Central memory CD4-positive, alpha-beta T cell (primary cell): ENCODE data around the gene ZNF629.

Source experiments
- DNase-seq: peaks from one replicate; pipeline ENCODE4 v3.0.0; 2022

Gene ZNF629

DNA sequence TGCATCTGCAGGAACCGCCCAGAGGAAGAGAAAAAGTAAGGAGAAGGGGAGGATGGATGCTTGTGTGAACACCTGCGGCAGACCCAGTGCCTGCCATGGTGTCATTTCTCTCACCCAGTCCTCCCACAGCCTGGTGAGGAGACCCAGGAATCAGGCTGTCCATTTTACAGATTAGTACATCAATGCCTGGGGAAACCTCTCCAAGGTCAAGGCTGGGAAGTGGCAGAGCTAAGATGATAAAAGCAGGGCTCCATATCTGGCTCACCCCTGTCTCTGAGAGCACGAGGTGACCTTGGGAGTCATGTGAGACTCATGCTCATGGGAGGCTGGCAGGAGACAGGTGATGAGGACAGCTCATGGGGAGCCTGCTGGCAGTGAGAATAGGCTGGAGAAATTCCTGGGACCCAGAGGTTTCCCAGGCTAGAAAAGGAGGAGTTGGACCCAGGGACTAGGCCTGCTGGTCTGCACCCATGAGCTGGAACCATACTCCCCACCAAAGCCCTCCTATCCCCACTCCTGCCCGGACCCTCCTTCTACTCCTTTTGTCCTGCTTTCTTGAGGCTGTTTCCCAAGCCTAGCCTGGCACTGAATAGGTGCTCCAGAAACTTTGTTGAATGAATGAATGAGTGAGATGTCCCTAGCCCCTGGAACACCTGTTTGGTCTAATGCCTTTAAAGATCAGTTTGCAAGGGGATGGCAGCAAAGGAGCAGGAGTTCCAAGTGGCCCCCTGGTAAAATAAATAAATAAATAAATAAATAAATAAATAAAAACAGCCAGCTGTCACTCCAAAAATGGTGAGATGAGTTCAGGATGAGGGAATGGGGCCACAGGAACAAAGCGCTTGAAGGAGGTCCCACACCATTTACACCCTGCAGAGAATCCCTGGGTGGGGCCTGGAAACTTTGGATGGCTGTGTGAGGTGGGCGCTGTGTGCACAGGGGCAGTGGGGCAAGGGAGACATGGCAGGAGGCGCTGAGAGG, 1.6 kb downstream of the ZNF629 start:
- DNase-seq: no peak

DNA sequence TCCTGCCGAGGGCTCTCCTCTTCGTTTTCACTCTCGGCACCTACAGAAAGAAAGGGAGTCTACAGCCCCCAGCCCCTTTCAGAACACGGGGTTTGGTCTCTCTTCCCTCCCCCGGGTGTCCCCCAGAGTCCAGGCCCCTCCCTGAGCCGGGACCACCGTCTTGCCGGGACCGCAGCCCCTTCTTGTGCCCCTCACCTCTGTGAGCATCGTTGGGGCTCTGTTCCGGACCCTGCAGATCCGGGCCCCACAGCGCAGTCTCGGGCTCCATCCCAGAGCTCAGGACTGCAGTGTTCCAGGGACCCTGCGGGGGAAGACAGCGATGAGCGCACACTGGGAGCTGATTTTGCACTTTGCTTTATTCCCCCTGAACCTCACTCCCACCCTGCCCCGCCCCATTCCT, 2.8 kb downstream of the ZNF629 start:
- no peak for DNase-seq

DNA sequence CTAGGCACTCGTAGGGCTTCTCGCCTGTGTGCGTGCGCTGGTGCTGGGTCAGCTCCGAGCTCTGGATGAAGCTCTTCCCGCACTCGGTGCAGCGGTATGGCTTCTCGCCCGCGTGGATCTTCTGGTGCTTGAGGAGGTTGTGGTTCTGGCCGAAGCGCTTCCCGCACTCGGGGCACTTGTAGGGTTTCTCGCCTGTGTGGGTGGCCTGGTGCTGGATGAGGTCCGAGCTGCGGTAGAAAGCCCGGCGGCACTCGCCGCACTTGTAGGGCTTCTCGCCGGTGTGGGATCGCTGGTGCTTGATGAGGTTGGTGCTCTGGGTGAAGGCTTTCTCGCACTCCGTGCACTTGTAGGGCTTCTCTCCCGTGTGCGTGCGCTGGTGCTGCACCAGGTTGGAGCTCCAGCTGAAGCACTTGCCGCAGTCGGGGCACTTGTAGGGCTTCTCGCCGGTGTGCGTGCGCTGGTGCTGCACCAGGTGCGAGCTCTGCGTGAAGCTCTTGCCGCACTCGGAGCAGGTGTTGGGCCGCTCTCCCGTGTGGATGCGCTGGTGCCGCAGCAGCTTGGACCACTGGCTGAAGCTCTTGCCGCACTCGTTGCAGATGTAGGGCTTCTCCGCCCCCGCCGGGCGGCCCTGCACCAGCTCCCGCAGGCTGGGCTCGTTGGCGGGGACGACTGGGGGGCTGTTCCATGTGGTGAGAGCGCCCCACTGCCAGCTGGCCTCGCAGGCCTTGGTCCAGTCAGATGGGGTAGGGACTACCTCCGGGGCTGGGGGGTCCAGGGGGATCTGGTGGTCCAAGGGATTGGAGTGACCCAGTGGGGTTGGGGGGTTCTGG, 3.5 kb downstream of the ZNF629 start:
- no peak for DNase-seq

DNA sequence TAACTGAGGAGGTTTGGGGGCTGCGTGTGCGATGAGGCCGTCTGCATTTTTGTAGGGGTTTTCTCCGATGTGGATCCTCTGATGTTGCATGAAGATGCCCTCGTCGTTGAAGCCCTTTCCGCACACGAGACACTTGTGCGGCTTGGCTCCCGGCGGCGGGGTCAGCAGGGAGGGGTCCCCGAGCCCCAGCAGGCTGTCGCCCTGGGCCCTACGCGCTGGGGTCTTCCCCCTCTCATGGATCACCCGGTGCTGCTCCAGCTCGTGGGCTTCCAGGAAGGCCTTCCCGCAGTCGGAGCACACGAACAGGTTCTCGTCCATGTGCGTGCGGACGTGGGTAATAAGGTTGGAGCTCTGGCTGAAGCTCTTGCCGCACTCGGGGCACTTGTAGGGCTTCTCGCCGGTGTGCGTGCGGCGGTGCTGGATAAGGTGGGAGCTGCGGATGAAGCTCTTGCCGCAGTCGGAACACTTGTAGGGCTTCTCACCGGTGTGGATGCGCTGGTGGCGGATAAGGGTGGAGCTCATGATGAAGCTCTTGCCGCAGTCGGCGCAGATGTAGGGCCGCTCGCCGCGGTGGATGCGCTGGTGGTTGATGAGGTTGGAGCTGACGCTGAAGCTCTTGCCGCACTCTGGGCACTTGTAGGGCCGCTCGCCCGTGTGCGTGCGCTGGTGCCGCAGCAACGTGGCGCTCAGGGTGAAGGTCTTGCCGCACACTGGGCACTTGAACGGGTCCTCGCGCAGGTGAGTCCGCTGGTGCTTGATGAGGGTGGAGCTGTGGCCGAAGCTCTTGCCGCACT, 4.3 kb downstream of the ZNF629 start:
- no peak for DNase-seq

DNA sequence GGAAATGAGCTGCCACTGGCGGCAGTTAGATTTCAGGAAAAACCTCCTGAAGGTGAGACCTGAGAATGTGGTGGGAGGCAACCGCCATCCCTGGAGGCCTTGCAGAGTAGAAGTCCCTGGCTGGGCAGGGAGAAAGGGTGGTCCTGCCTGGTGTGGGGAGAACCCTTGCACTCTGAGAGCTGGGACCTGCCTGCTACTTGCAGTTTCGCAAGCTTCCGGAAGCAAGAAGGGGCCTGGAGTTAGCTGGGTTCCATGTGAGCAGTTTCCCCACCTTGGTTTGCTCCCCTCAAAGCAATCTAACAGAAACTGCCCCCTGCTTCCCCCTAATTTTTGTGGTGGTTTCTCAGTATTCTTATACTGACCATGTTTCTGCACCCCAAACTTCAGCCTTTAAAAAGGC, 6.5 kb downstream of the ZNF629 start:
- DNase-seq: no peak

DNA sequence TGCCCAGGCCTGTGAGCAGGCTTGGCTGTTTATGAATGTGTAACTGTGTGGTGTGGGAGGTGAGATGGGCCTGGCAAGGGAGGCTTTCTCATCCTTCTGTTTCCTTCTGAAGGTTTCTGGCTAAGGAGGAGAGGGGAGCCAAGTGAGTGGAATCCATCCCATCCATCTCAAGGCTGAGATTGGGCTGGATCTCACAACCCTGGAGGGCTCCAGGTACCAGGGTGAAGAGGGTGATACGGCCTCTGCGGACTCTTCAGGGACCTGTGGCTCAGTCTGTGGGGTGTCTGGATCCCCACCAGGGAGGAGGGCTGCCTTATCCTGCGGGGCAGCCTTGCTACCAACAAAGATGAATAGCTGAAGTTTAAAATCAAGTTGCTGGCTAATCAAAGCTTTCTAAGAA, 7.0 kb downstream of the ZNF629 start:
- no peak for DNase-seq

DNA sequence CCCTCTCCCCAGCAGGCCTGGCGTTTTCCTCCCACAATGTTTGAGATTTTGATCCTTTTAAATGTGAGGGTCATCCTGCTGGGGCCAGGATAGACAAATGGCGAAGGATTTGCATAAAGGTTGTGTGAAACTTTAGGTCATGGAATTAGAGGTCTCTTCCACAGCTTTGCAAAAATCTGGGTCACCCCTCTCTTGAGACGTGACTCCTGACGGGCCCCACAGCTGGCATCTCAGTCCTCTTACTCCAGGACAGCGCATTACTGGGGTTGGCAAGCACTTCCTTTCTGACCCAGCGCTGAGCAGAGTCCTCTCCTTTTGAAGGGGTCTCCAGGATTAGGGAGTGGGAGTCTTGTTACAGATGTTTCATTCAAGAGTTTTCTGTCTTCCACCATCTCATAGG, 7.4 kb downstream of the ZNF629 start:
- DNase-seq: no peak

DNA sequence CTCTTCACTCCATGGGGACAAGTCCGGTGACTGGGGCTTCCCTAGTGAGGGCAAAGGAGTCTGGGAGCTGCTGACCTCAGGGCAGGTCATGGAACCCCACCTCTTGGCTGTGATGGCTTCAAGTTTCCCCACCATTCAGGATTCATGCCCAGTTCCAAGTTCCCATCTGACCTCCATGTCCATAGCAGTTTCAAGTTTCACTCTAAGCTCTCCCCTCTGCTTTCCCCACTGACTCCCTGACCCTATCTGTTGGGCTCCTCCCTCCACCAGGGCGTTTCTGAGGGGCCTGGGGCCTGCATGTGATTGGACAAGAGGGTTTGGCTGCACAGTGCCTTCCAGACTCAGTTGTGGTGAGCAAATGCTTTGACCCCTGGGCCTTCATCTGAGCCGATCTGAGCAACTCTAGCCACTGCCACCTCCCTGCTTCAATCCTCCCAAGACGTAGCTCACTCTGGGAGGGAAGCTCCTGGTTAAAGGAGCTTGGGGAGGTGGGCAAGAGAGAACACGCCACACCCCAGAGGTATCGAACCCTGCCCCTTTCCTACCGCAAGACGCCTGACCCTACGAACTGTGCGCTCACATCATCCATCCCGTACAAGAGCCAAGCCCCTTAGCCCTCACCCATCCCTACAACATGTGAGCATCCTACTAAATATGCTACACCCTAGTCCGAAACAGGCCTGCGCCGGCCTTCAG, 8.3 kb downstream of the ZNF629 start:
- no peak for DNase-seq

DNA sequence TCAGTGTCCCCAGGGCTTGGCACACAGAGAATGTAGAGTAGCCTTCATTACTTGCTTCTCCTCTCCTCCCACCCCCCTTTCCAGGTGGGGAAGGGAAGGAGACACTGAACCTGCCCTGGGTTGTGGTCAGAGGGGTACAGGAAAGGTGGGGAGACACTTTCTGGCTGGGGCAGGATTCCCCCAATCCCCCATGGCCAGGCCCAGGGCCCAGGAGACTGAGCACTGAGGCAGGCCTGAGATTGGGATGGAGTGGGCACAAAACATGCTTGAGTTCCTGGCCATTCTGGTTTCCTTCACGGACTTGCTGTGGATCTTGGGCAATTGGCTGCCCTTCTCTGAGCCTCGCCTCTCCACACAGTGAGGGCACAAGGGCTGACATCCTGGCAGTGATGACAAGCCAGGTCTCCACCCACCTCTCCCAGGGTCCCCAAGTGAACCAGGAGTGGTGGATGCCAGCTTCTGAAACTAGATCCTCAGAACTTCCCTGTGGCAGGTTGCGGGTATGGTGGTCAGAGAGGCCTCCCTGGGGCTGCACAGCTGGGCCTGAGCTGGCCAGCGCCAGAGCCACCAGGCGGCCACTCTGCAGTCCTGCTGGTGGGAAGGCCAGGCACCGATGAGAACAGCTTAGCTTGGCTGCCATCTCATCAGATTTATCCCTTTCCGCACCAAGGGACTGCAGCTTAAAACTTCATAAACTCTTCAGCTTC, 9.3 kb downstream of the ZNF629 start:
- no peak for DNase-seq

DNA sequence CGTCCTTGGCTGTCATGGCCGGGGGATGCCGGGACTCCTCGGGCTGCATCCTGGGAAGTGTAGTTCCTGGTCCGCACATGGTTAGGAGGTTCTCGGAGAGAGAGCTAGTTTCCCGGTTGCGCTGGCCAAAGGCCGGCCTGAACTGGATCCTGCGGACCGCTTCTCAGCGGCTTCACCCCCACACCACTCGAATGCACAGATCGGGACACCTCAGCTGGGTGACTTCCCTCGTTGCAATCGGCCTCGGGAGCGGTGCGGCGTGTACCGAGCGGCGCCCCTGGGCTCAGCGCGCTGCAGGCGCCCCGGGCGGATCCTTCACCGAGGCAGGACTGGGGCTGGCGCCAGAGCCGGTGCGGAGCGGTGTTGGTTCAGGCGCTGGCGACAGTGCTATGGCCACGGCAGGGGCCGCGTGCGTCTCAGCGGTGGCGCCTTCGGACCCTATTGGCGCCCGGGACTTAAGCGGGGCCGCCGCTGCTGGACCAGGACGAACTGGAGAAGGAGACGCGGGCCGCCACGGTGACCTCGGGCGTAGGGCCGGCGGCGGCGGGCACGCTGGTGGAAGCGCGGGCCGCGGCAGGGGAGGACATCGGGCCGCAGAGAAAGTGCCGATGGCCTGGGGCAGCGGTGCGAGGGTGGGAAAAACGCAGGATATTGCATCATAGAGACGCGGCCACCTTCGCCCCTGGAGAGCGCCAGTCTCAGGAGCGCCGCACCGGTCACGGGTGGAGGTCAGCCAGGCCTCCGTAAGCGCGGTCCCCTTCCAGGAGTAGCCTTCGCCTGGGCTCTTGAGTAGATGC, 11.4 kb downstream of the ZNF629 start:
- peak; percentile 47 for DNase-seq

DNA sequence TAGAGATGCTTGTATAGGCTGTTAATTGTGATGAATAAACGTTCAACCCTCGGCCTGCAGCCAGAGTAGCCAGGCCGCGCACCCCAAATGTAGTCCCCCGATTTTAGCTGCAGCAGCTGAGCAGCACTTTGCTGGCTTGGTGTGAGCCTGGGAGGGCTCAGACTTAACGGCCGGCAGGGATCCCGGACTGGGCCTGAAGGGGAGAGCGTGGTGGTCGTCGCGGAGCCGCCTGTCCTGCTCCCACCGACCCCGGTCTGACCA, 11.9 kb downstream of the ZNF629 start:
- no peak for DNase-seq

DNA sequence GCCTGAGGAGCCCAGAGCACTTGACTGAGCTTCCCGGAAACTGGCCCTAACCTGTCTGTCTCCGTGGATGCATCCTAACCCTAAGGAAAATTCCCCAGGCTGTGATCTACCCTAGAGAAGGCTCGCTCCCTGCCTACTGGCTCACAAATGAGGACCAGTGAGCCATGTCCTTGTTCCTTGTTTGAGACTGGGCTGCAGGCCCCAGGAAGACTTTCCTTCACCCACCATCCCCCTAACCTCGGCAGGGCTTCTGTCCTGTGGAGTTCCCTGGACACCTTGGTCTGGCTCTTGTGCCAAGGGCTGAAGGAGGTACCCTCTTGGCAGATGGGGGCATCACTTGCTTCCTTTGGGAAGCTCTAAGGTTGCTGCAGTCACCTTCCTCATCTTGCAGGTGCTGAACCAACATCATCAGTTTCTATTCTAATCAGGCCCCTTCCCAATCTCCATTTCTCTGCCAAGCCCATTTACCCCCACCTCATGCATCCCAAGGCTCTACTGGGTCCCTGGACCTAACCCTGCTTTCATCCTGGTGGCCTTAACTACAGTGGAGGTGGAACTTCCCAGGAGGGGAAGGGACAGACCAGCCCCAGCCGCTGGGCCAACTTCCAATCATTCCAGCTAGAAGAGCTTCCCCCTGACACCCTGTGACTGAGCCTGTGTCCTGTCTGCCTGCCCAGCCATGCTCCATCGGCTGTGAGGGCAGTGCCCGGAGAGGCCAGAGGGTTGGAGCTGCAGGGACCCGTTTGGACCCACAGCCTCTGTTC, 12.5 kb downstream of the ZNF629 start:
- DNase-seq: no peak

DNA sequence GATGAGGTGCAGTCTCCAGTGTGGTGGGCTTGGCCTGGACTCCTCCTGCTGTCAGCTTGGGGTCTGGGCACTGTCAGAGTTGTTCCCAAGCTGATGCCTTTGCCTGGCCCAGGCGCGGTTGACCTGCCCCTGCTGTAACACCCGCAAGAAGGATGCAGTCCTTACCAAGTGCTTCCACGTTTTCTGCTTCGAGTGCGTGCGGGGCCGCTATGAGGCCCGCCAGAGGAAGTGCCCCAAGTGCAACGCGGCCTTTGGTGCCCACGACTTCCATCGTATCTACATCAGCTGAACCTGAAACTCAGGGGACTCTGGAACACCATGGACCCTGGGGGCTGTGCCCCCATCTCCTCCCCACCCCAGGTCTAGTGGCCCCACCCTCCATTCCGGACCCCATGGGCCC, 13.2 kb downstream of the ZNF629 start:
- DNase-seq: no peak

DNA sequence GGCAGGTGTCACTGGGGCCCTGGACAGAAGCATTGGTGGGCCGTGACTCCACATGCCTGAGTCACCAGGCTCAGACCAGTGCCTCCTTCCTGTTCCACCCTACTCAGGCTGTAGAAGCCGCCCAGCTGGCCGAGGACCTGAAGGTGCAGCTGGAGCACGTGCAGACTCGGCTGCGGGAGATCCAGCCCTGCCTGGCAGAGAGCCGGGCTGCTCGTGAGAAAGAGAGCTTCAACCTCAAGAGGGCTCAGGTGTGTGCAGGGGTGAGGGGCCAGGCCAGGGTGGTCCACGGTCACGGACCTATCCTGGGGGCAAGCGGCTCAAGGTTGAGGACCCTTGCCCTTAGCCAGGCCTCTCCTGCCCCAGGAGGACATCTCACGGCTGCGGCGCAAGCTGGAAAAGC, 15.3 kb downstream of the ZNF629 start:
- DNase-seq: no peak

DNA sequence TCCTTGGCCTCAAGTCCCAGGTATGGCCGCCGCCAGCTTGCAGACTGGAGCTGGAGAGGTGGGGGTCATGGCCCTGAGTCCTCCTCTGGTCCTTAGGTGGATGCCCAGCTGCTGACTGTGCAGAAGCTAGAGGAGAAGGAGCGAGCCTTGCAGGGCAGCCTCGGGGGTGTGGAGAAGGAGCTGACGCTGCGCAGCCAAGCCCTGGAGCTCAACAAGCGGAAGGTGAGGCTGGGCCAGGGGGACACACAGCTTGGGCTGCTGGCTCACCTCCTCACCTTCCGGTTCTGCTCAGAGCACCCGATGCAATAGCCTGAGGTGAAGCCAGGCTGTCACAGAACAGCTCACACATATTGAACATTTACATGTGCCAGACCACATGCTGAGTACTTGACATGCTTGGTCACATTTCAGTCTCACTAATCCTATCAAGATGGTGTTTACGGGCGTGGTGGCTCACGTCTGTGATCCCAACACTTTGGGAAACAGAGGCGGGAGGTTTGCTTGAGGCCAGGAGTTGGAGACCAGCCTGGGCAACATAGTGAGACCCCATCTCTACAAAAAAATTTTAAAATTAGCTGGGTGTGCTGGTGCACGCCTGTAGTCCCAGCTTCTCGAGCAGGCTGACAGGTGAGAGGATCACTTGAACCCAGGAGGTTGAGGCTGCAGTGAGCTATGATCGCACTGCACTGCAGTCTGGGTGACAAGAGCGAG, 17.5 kb downstream of the ZNF629 start:
- no peak for DNase-seq

DNA sequence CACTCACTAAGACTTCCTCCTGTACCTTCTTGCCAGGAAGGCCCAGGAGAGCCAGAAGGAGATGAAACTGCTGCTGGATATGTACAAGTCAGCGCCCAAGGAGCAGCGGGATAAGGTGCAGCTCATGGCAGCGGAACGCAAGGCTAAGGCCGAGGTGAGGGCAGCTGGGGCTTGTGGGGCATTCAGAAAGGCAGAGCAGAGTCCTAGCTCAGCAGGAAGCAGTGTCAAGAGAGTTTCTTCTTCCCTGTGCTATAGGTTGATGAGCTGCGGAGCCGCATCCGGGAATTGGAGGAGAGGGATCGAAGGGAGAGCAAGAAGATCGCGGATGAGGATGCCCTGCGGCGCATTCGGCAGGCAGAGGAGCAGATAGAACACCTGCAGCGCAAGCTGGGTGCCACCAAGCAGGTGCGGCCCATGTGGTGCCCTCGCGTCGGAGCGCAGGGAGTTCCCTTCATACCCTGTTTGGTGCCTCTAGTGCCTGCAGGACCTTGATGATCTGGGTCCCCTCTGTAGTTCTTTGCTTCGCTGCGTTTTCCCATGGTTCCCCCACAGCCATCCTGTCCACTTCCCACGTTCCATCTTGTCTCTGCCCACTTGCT, 18.3 kb downstream of the ZNF629 start:
- no peak for DNase-seq

DNA sequence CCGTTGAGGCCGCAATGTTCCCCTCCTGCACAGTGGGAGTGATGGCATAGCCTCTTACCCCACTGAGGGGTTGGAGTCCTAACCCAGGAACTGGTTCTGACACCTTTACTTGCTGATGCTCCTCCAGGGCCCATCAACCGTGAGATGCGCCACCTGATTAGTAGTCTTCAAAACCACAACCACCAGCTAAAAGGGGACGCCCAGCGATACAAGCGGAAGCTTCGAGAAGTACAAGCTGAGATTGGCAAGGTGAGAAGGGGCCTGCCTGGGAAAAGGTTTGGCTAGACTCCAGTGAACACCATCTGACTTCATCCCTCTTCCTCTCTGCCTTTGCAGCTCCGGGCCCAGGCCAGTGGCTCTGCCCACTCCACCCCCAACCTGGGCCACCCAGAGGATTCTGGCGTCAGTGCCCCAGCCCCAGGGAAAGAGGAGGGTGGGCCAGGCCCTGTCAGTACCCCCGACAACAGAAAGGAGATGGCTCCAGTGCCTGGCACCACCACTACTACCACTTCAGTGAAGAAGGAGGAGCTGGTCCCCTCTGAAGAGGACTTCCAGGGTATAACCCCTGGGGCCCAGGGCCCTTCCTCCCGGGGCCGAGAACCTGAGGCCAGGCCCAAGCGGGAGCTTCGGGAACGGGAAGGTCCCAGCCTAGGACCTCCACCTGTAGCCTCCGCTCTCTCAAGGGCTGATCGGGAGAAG, 19.1 kb downstream of the ZNF629 start:
- DNase-seq: no peak

DNA sequence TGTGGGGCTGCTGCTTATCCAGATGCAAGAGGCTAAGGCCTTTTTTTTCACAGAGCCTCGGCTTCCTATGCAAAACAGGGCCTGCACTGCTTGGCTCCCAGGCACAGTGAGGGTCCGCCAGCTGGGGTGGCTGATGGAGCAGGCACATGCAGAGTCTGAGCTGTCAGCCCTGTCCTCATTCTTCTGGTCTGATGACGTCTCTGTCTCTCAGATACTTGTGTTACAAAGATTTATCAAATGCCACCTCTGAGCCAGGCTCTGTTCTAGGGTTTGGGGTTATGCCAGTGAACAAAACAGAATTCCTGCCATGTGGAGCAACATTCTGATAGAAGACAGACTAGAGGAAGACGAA, 20.1 kb downstream of the ZNF629 start:
- DNase-seq: no peak
